GM04504 (cell line): ENCODE results near the gene SIGMAR1.
A peak's percentile ranks its signal among the peaks of the same experiment; 100 is the strongest.

Experiments
- DNase-seq: peaks from one replicate; pipeline ENCODE4 v3.0.0-alpha.2; 2012; ENCODE audit warnings: low read depth

The SIGMAR1 gene

GRCh38 chr9:34630402-34631154 lies 7.0 kb downstream of the SIGMAR1 start:
- no peak for DNase-seq

GRCh38 chr9:34629491-34629808 lies 8.1 kb downstream of the SIGMAR1 start:
- DNase-seq = no peak

GRCh38 chr9:34628656-34629490 lies 8.7 kb downstream of the SIGMAR1 start, which contains the start of gene ARID3C:
Gene ARID3C, minus strand, starts transcription at chr9:34629066. Its CDS starts 1,052 bp downstream, at chr9:34628014.
- DNase-seq = no peak

- DNase-seq = no peak
Observed at GRCh38 chr9:34627716-34628655, 9.6 kb downstream of the SIGMAR1 start.

GRCh38 chr9:34625186-34625486 lies 12.5 kb downstream of the SIGMAR1 start:
- no peak for DNase-seq

GRCh38 chr9:34624475-34625185 lies 13.0 kb downstream of the SIGMAR1 start:
- no peak for DNase-seq

GRCh38 chr9:34623374-34624235 lies 14.0 kb downstream of the SIGMAR1 start:
- no peak for DNase-seq

GRCh38 chr9:34620061-34620994 lies 17.3 kb downstream of the SIGMAR1 start, which contains the start of gene DCTN3:
Gene DCTN3, minus strand, starts transcription at chr9:34620495. Its CDS starts 31 bp downstream, at chr9:34620464.
- peak; percentile 90 for DNase-seq

GRCh38 chr9:34615132-34615531 lies 22.5 kb downstream of the SIGMAR1 start:
- DNase-seq = no peak

- DNase-seq = peak; percentile 43
Observed at GRCh38 chr9:34612788-34613390, 24.7 kb downstream of the SIGMAR1 start.

- peak; percentile 74 for DNase-seq
Observed at GRCh38 chr9:34611811-34612787, 25.5 kb downstream of the SIGMAR1 start, which contains the start of gene RPP25L. Gene RPP25L, minus strand, starts transcription at chr9:34612097. Its CDS starts 801 bp downstream, at chr9:34611296.

- DNase-seq = no peak
Observed at GRCh38 chr9:34611251-34611810, 26.3 kb downstream of the SIGMAR1 start.

- no peak for DNase-seq
Observed at GRCh38 chr9:34610434-34611206, 27.0 kb downstream of the SIGMAR1 start.

GRCh38 chr9:34607331-34607730 lies 30.3 kb downstream of the SIGMAR1 start:
- DNase-seq = no peak

GRCh38 chr9:34606905-34607304 lies 30.7 kb downstream of the SIGMAR1 start:
- DNase-seq = no peak

GRCh38 chr9:34606190-34606589 lies 31.4 kb downstream of the SIGMAR1 start:
- no peak for DNase-seq
